ENCODE measurements around the gene FAM107A.

DNA sequence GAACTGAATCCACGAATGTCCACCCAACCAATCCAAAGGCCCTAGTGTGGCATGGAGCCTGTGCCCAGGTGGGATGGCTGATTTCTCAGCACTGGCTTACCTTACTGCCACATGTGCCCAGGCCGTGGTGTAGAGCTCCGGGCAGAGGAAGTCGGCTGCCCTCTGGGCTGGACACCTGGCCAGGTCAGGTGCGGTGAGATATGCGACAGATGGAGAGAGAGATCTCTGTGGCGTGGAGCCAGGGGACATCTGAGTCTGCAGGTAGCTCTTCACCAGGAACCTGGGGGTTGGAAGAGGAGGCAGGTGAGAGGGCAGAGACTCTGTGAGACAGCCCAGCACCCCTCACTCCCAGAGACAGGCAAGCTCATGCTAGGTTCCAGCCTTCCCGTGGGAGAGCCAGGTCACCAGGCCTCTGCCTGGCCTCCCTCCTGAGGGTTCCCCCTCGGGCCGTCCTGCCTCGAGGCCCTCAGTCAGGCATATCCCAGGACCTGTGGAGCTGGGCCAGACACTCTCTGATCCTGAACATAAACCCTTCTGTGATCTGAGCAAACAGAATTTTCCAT lies 52.8 kb downstream of the FAM107A start:
- TF ChIP-seq CTCF (IDR thresholded peaks at IDR 0.05 in 2 of 3, conservative IDR thresholded peaks at IDR 0.05 in 1 of 3; ENCODE audit: insufficient read depth in 2 of 3, low read depth in 1 of 3, low read length in 3 of 3) (no peak), CBFB (CRISPR knock-in tag; IDR thresholded peaks at IDR 0.05) (no peak), MYC (IDR thresholded peaks at IDR 0.05; ENCODE audit: low read depth, low read length) (no peak), MYC (CRISPR knock-in tag; IDR thresholded peaks at IDR 0.05; ENCODE audit: borderline replicate concordance, low read depth) (no peak), FOS (IDR thresholded peaks at IDR 0.05; ENCODE audit: extremely low read depth, insufficient read length) (no peak)
